Effector CD8-positive, alpha-beta T cell (primary cell): ENCODE measurements around the gene ZFHX2.

Source experiments
- DNase-seq: peaks from one replicate; lab custom pipeline; 2025; lab: John Stamatoyannopoulos, UW

The ZFHX2 gene

DNA sequence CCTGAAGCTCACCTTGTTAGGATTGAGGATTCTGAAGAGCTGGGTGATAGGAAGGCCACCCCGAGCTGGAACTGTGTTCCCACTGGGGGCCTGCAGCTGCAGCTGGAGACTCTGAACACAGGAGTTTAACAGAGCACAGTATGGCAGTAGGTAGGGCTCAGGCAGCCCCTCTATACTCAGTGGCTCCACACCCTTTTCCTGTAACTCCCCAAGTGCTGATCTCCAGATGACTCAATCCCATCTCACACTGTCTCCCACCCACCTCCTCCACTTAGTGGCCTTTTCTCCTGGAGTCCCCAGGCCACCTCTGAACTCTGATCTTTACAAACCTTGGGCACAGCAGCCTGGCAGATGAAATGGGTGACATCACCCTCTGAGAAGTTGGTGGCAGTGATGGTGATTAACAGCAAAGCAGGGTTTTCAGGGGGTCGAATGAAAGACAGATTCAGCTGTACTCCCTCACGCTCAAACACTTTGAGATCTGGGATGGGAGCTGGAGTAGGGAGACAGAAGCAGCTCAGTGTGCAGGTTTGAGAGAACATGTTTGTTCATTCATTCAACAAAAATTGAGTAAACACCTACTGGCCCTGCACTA lies 8.5 kb upstream of the ZFHX2 start:
- DNase-seq, result no peak

DNA sequence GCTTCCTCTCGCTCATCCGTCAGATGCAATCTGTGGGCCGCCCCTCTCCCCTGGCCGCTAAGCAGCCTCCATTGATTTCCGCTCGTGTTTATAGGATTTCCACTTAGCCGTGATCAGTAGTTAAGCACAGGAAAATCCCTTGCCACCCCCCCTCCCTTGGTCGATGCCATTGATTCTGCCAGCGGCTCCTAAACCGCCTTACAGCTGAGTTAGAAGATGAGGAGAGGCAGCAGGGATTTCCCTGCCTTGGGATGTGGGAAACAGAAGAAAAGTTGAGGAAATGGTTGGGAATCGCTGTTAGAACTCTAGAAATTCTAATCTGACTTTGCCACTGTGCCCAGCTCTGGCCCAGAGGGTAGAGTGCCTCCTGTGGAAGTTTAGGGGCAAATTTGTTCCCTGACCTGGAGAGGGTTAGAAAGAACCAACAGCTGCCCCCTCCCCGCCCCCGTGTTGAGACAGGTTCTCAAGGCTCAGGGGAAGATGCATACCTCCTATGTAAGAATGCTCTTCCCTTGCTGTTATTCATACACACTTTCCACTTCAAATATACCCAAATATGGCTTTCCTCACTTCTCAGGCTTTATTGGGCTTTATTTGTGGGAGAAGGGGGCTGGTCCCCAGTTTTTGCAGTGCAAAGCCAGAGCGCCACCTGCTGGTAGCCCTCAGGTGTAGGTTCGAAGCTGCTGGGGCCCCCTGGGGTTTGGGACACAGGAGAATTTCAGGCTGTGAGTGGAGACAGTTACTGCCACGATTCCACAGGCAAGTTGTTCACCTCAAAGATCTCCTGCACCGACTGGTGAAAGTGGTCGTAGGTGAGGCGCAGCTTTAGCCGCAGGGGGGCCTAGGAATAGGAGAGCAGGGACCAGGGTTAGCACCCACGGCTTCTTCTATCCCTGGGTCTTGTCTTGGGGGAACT lies 7.7 kb upstream of the ZFHX2 start:
- DNase-seq, result peak; percentile 46

DNA sequence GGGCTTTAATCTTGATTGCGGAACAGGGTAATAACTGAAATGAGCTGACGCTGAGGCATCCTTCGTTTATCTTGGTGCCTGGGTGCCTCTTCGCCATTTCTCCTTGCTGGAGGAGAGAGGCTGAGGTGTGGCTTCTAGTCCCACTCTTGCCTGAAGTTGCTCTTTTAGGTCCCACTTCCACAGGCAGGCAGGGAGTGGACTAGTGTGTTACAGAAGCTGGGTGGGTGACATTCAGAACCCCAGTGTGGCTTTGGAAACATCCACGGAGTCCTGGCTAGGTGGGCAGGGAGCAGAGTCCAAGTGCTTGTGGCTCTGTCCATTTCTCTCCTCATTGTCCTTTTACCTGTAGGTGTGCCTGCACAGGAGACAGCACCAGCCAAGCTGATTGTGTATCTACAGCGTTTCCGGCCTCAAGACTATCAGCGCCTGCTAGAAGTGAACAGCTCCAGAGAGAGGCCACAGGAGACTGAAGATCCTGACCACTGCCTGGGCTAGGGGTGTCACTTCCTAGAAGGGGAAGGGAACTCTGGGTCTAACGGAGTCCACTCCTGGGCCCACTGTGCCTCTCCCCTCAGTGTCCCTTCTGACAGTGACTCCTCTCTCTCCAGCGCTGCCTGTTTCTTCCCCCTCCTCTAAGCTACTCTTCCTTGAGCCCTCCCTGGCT lies 6.9 kb upstream of the ZFHX2 start:
- no peak for DNase-seq

DNA sequence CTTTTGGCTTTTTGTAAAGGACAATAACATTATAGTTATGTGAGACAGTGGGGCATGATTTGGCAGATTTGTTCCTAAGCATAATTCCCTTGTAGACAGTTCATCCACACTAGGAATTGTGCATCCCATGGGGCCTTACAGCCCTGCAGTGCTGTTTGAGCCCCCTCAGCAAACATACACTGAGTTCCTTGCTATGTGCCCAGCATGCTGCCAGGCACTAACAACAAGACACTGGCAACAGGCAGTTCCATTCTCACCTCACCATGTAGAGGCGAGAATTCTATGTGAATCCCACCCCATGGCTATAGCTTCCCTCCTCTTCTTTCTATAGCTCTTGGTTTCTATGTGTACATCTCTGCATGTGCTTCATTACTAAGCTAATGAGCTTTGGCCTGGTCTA lies 6.4 kb upstream of the ZFHX2 start:
- no peak for DNase-seq

DNA sequence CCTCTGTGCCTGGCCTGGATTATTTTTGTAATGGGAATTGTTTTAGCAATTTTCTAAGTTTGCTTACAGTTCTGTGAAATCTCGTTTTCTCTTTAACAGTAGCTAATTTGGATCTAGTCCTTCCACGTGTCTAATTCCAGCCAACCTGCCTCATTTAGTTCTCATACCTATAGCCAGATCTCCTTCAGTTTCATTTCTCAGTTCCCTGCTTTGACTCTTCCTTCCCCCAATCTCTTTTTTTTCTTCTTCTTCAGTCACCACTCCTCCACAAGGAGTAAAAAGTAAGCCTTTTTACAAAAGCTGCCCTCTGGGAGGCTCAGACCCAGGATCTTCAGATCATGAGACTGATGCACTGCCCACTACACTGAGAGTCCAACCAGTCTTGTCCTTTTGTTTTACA lies 6.0 kb upstream of the ZFHX2 start:
- no peak for DNase-seq

DNA sequence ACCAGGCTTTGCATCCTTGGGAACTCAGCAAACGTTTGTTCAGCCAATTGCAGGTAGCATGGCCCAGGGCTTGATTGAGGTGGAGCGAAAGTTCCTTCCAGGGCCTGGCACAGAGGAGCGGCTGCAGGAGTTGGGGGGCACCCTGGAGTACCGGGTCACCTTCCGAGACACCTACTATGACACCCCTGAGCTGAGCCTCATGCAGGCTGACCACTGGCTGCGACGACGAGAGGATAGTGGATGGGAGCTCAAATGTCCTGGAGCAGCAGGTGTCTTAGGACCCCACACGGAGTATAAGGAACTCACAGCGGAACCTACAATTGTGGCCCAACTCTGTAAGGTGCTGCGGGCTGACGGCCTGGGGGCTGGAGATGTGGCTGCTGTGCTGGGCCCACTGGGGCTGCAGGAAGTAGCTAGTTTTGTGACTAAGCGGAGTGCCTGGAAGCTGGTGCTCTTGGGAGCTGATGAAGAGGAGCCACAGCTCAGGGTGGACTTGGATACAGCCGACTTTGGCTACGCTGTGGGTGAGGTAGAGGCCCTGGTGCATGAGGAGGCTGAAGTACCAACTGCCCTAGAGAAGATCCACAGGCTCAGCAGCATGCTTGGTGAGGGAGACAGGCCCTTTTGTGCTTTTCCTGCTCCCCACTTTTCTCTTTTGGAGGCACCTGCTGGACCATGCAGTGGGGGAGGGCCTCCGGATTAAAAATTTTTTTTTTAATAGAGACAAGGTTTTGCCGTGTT lies 5.3 kb upstream of the ZFHX2 start:
- no peak for DNase-seq

DNA sequence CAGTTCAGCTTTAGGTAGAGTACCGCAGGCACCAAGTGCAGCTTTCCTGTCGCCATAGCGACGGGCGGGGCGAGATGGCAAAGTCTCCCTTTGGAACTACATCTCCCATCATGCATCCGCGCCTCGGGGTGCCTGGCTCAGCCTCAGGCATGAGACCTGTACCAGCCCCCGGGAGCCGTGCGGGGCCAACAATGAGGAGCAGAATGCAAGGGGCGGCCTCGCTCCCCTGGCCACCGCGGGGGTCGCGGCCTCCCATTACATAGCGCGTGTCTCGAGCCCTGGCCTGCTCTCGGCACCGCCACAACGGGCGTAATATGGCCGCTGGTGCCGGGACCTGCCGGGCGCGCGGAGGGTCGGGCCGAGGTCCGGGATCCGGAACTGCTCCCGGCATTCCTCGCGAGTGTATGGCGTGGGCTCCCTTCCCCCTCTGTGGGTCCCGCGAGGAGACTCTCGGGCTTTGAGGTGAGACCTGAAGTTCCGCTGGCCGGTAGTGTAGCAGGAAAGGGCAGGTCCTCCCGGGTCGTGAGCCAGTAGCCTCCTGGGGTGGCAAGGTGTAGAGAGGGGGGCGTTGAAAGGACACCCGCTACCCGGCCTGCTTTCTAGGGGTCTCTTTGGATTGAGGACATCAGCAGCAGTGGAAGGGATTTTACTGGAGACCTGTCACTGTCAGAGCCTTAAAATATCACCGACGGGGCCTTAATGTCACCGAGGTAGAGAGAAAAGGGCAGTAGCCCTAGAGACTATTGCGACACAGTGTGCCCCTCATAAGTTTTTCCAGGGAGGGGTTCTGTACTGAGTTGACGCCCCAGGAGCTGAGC lies 4.5 kb upstream of the ZFHX2 start, which contains the start of gene THTPA:
THTPA (plus strand) TSS at position 390 of the 818 bp plus-strand sequence. CDS start 487 bp downstream, outside the sequence.
- DNase-seq, result peak; percentile 90

DNA sequence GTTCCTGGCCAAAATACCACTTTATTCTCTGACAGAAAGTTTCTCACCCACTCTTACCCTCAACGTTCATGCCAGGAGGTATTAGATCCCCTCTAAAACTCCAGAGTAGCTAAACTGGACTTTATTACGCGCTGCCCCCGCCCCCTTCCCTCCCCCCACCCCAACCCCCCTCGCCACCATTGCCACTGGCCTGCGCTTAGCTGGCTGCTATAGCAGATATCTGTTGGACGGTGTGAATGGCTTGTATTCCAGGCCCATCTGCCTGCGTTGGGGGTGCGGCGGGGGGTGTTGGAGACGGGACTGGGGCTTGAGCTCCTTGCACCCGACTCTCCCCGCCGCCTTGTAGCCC lies 3.9 kb upstream of the ZFHX2 start:
- DNase-seq, result no peak

DNA sequence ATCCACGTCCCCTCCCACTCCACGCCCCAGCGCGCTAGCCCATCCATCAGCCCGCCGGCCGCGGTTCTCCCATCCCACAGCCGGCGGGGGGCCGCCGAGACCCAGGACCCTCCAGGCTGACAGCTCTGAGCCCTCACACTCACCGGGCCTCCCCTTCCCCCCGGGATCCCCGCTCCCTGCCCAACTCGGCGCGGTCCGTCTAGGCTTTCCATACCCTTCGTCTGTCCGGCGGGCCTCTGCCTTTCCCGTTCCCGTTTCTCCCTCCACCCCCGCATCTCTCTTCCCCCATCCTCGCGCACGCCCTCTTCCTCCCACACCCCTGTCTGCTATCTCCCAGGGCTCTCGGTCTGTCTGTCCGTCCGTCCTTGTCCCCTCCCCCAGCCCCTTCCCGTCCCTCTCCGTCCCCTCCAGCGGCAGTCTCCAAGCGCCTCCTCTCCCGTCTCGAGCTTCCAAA lies 726 bp downstream of the ZFHX2 start:
- no peak for DNase-seq

DNA sequence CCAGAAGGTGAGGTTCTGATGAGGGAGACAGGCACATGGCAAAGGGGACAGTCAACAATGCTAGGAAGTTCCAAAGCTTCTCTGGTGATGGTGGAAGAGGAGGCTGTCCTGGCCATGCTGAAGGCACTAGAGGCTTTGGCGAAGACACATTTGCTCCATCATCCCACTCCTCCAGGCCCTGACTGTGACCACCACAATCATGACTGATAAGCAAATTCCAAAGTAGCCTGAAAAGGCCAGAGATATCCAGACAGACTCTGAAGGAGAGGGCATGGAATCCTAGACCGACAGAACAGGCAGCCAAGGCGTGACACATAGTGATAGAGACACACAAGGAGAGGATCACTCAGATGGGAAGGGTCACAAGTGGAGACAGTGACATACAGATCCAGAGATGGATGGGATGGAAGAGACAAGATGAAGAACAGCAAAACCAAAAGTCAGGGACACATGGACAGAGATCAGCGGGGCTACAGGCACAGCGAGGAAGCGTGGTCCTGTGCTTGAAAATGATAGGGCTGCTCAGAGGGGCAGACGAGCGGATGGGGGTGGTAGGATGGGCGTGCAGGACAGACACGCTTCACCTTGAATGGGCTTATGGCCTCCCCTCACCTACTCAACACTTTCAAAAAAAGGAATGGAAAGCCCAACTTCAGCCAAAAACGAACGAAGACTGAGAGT lies 1.3 kb downstream of the ZFHX2 start:
- DNase-seq, result no peak

DNA sequence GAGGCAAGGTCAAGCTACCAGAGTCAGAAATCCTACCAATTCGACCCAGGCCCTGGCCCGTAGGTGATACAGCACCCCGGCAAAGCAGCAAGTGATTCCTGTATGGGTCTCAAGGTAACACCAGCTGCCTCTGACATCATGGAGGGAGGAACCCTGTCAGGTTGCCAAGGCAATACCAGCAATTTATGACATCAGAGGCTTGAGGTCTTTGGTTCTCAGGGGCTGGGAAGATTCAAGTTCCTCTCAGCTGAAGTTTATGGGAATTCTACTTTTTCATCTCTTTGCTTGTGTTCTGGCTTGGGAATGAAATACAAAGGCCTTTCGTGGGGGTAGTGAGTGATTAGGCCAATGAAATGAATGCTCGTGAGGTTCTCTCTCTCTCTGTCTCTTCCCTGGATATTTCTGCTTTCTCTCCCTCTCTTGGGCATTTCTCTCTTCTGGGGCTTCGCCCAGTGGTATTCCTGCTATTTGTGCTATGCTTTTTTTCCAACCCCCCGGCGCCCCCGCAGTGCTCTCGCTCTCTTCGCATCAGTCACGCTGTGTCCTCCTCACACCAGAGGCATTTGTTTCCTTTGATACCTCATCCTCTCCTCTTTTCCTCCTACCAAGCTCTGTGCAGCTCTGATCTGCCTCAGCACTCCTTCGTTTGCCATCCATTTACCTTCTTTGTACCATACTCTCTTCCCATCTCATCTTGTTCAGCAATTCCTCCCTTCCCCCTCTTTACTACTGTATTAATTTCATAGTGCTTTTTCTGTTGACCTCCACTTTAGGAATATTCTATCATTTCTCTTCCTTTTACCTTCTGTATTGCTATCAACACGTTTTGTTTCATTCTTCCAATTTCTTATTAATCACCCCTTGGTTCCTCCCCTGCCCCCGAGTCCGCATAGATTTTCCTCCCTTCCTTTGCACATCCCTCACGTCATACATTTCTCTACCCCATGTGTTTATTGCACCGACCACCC lies 2.9 kb downstream of the ZFHX2 start:
- DNase-seq, result no peak

DNA sequence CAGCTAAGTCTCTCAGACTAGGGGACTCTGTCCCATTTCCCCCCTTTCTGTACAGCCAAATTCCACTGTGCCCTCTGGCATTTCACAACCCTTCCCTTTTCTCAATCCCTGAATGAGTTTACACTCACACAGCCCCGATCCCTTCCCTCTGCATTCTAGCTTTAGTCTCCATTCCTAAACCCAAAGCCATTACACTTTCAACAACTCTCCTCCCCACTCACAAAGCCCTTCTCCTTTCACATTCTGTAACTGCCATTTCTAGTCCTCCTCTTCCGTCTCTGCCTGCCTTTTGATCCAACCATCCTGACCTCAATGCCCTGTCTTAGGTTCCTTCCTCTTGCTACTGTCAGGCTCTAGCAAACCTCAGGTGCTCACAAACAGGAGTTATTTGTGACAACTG lies 3.6 kb downstream of the ZFHX2 start:
- no peak for DNase-seq

DNA sequence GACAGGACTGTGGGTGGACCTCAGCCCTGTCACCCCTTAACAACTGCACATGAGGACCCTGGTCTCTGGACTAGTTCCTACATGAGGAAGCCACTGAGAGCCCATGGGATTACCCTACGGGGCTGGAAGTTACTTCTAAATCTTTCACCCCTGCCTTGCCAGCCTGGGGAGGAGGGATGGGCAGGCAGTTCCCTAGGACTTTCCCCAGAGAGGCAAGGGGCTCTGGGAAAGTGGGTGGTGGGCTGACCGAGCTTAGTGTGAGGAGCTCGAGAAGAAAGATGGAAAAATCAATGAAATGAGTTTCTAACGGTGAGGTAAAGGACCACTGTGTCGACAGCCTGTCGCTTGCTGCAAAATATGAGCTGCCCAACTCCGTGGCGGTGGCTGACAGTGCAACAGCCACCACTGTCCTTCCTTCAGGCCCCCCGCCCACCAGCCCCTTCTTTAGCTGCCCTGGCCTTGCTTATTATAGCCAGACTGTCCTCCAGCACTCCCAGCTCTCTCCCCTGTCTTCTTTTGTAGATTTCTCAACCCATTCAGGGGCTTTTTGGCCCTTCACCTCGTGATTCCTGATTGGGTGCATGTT lies 5.0 kb downstream of the ZFHX2 start:
- no peak for DNase-seq

DNA sequence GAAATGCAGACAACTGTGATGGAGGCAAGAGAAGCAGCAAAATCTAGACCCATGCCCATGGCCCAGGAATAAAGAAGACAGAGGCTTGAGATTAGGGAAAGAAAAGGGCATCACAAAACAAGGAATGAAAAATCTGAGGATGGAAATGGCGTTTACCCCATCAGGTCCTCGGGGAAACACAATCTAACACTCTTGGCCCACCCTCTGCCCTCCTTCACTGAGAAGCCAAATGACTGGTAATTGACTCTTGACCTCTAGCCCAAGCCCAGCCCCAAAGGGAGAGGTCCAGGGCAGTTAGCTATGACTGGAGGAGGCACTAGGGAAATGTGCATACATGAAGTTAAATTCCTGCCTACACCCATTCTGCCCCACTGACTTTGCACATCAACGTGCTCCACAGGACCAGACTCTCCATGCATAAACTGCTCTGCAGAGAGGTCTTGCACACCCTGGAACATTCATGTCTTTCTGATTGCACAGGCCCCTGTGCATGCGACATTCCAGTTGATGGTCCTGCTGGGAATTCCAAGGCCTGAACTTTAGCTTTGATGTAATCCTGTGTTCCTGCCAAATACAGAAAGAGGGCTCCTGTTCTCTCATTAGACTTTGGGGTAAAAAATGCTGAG lies 5.7 kb downstream of the ZFHX2 start:
- no peak for DNase-seq

DNA sequence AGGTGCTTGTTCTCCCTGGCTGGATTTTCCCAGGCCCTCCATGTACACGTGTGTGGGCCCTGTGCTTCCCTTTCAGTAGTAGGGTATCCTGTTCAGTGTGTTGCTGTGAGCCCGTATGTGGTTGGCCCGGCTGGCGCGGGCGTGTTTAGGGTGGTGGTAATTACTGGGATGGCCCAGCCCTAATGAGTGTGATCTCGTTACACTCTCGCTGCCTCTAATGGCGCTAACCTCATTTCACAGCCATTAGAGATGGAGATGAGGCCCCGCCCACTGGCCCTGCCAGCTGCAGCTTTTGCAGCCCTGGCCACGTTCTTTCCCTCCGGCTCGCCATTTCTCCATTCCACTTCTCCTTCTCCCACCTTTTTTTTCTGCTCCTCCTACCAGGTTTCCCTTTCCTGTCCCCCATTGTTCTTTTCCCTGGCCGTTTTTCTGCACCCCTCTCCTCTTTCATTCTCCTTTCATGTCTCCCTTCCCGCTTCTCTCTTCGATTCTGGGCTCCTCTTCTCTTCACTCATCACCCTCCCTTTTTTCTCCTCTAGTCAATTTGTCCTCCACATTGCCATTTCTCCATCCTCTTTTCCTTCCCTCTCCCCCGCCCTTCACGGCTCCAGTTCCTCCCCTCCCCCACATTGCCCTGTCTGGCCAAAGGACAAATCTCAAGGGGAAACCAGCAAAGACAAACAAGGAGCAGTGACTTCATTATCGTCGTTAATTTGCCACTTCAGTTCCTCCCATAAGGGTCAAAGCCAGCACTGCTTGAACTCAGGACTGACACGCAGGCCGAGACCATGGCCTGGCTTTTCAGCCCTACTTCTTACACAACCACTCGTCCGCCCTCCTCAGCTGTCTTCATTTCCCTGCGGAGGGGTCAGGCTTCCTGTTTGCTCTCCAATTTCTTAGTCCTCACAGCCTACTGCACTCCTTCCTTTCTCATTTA lies 6.8 kb downstream of the ZFHX2 start:
- DNase-seq, result no peak

DNA sequence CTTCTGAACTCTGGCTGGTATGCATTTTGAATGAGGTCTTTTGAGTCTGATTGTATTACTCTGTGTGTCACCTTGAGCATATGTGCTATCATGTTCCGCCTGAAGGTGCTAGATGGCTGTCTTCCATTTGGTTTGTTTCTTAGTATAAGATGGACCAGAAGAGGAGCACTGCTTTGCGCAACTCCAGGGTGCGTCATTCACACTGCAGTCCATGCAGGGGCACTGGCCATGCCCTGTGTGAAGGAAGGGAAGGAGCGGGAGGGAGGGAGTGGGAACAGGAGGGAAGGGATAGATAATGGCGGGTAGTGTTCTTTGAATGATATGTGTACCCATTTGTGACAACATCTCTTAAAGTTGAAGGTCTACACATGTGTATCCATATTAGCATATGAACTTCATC lies 8.2 kb downstream of the ZFHX2 start:
- DNase-seq, result no peak

DNA sequence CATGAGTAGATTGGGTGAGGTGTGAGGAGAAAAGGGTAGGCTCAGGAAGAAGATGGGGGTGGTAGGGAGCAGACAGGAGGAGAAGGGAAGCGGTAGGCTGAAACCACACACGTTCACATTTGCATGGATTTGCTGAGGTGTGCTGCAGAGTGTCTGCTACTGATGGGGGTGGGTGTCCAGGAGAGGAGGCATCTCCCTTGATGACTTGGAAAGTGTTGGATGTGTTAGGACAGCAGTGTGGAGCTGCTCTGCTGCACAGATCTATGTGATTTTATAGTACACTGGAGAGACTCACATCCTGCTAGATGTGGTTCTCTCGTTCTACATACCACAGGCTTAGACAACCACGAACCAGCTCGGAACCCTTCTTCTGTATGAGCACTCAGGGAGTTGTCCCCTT lies 9.3 kb downstream of the ZFHX2 start:
- no peak for DNase-seq

DNA sequence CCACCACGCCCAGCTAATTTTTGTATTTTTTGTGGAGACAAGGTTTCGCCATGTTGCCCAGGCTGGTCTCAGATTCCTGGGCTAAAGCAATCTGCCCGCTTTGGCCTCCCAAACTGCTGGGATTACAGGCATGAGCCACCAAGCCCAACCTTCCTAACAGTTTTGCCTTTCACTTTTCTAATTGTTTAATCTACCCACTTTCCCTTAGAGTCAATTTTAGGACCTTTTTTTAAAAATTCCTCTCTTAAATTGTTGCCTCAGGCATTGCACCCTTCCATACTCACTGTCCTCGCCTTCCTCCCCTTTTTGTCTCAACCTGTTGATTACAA lies 11.5 kb downstream of the ZFHX2 start:
- no peak for DNase-seq
